OCI-LY3 (cell line): ENCODE data around the gene GALNTL6.

Source experiments
- H2AFZ ChIP-seq: fragments of 200-600, 300-600 bp; shearing (Covaris generic); 2 replicates; pipeline ENCODE4 v1.6.0; 2014; ENCODE audit warnings: antibody characterized with exemption, low read depth, low read length
- H3K27ac ChIP-seq: fragments of 200-600, 300-600 bp; sonication (generic); 2 replicates; pipeline ENCODE4 v1.5.1; 2014; ENCODE audit warnings: mild to moderate bottlenecking, low read length, moderate library complexity, mixed read lengths
- H3K27me3 ChIP-seq: fragments of 200-600, 300-600 bp; sonication (generic); 2 replicates; pipeline ENCODE4 v1.6.1; 2014; ENCODE audit warnings: low read depth, low read length, mixed read lengths
- H3K36me3 ChIP-seq: fragments of 200-600, 300-600 bp; sonication (generic); replicated peaks from 2 replicates; pipeline ENCODE3; 2014; ENCODE audit warnings: low read depth, low read length, mixed read lengths
- H3K4me1 ChIP-seq: fragments of 300-600, 200-600 bp; sonication (generic); 2 replicates; pipeline ENCODE4 v1.6.1; 2014; ENCODE audit warnings: low read length, mixed read lengths
- H3K4me2 ChIP-seq: fragments of 200-600, 300-600 bp; sonication (generic); 2 replicates; pipeline ENCODE4 v1.6.1; 2014; ENCODE audit warnings: low read length, mixed read lengths
- H3K4me3 ChIP-seq: fragments of 300-600, 200-600 bp; sonication (generic); 2 replicates; pipeline ENCODE4 v1.5.1; 2014; ENCODE audit warnings: antibody characterized with exemption, mild to moderate bottlenecking, low read length, moderate library complexity
- H3K79me2 ChIP-seq: fragments of 300-600, 200-600 bp; shearing (Covaris generic); 2 replicates; pipeline ENCODE4 v1.6.1; 2014; ENCODE audit warnings: mild to moderate bottlenecking, low read length, mixed read lengths
- H3K9ac ChIP-seq: fragments of 300-600, 200-600 bp; shearing (Covaris generic); 2 replicates; pipeline ENCODE4 v1.6.0; 2014; ENCODE audit warnings: mild to moderate bottlenecking, low read length, moderate library complexity
- H3K9me3 ChIP-seq: fragments of 200-600, 300-600 bp; shearing (Covaris generic); 2 replicates; pipeline ENCODE4 v1.6.1; 2014; ENCODE audit warnings: low read length, mixed read lengths; ENCODE audit not compliant: insufficient read depth
- H4K20me1 ChIP-seq: fragments of 200-600, 300-600 bp; sonication (generic); 2 replicates; pipeline ENCODE4 v1.6.1; 2016; ENCODE audit warnings: low read length, mixed read lengths; ENCODE audit not compliant: insufficient read depth
- CTCF ChIP-seq: fragments of 200-600, 300-600 bp; sonication (generic); IDR thresholded peaks from 2 replicates; pipeline ENCODE4 v1.5.1; 2014; ENCODE audit warnings: antibody characterized with exemption, low read length, low read depth
- EZH2phosphoT487 ChIP-seq: fragments of 200-600 bp; shearing (Covaris generic); IDR thresholded peaks from 2 replicates; pipeline ENCODE4 v1.6.1; 2018; ENCODE audit warnings: antibody characterized with exemption, mixed run types, low read depth

GALNTL6 gene

GRCh38 chr4:172481802-172482508, 668.8 kb downstream of the GALNTL6 start:
- Histone ChIP-seq H3K9me3 (0 out of 2 replicates have a peak, but pooled peaks cover 5% of the 10 kb centered on the region), H3K4me3 (no peak overlapping the region), H3K79me2 (no peaks in the 10 kb centered on the region), H2AFZ (no peak overlapping the region), H3K9ac (no peak overlapping the region), H3K27me3 (no peaks in the 10 kb centered on the region), H3K4me1 (no peaks in the 10 kb centered on the region), H3K4me2 (no peak overlapping the region), H3K27ac (no peak overlapping the region), H3K36me3 (no peaks in the 10 kb centered on the region), H4K20me1 (no peaks in the 10 kb centered on the region)
- no peak for TF ChIP-seq CTCF
- TF ChIP-seq EZH2phosphoT487, result no peak

- Histone ChIP-seq H3K36me3 (no peaks in the 10 kb centered on the region), H3K4me3 (no peak overlapping the region), H3K79me2 (no peaks in the 10 kb centered on the region), H3K9ac (no peak overlapping the region), H2AFZ (no peak overlapping the region), H3K4me2 (no peak overlapping the region), H3K4me1 (no peaks in the 10 kb centered on the region), H3K9me3 (0 out of 2 replicates have a peak, but pooled peaks cover 5% of the 10 kb centered on the region), H4K20me1 (no peaks in the 10 kb centered on the region), H3K27ac (no peak overlapping the region), H3K27me3 (no peaks in the 10 kb centered on the region)
- TF ChIP-seq EZH2phosphoT487, result no peak
- TF ChIP-seq CTCF, result no peak
Measured at GRCh38 chr4:172485007-172485406, 671.8 kb downstream of the GALNTL6 start.

- no peak for TF ChIP-seq EZH2phosphoT487
- no peak for TF ChIP-seq CTCF
- H3K27ac ChIP-seq, result no peak overlapping the region
Measured at GRCh38 chr4:172486531-172486930, 673.3 kb downstream of the GALNTL6 start.

GRCh38 chr4:172489861-172490260, 676.7 kb downstream of the GALNTL6 start:
- TF ChIP-seq CTCF (no peak), EZH2phosphoT487 (no peak)
- no peaks in the 10 kb centered on the region for H3K27me3 ChIP-seq
- no peaks in the 10 kb centered on the region for H3K4me1 ChIP-seq
- no peak overlapping the region for H3K27ac ChIP-seq
- H3K36me3 ChIP-seq, result no peaks in the 10 kb centered on the region
- H3K9me3 ChIP-seq, result no peaks in the 10 kb centered on the region
- H2AFZ ChIP-seq, result no peak overlapping the region
- H3K9ac ChIP-seq, result no peak overlapping the region
- H3K4me2 ChIP-seq, result no peak overlapping the region
- H3K79me2 ChIP-seq, result no peaks in the 10 kb centered on the region
- H3K4me3 ChIP-seq, result no peak overlapping the region
- no peaks in the 10 kb centered on the region for H4K20me1 ChIP-seq

More at GRCh38 chr4:172486531-172486930, 673.3 kb downstream of the GALNTL6 start:
- H4K20me1 ChIP-seq, result no peaks in the 10 kb centered on the region
- H3K9ac ChIP-seq, result no peak overlapping the region
- H3K9me3 ChIP-seq, result 0 out of 2 replicates have a peak, but pooled peaks cover 5% of the 10 kb centered on the region
- H3K4me3 ChIP-seq, result no peak overlapping the region
- no peaks in the 10 kb centered on the region for H3K79me2 ChIP-seq
- H3K27me3 ChIP-seq, result no peaks in the 10 kb centered on the region
- H2AFZ ChIP-seq, result no peak overlapping the region
- H3K4me2 ChIP-seq, result no peak overlapping the region
- H3K36me3 ChIP-seq, result no peaks in the 10 kb centered on the region
- no peaks in the 10 kb centered on the region for H3K4me1 ChIP-seq
